Measurements from ENCODE around the gene ZNF804B. TPM values are rescaled to one million over a fixed set of nuclear protein-coding genes. Genes with fewer than 3 reads are reported as not detected.

Gene ZNF804B
- total RNA-seq, 2 experiments from 2014 or later = not detected

DNA sequence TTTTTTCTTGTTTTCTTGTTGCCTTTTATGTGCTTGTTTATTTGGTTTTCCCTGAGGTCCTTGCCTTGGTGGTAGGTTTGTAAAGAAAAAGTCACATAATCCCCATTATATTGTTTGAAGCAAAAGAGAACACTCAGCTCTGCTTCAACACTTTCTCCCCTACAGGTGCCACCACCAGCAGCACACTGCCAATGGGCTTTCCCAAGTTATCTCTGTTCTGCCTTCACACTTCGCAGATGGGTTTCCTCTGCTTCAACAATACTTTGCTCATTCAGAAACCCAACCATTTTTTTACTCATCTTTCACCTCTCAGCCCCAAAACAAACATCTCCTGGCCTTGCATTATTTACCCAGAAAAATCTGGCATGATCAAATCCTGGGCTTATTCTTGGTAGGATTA, 411.1 kb downstream of the ZNF804B start:
- no peaks in the 10 kb centered on the region for H3K4me1 ChIP-seq (ENCODE audit: insufficient read depth, low read length, poor library complexity, severe bottlenecking)
- H3K9me3 ChIP-seq (ENCODE audit: low read length) = no peaks in the 10 kb centered on the region
- H3K4me2 ChIP-seq (ENCODE audit: low read length) = no peak overlapping the region
- ChIA-PET POLR2A (no interaction called here), CTCF (ENCODE audit: unreplicated experiment) (no interaction called here)
- H3K36me3 ChIP-seq (ENCODE audit: insufficient read depth, low read length) = no peaks in the 10 kb centered on the region
- no peaks in the 10 kb centered on the region for H3K79me2 ChIP-seq (ENCODE audit: insufficient read depth, low read depth, low read length)
- no peaks in the 10 kb centered on the region for H4K20me1 ChIP-seq (ENCODE audit: insufficient read depth, low read length)
- no peak overlapping the region for H3K4me3 ChIP-seq (ENCODE audit: low read depth, low read length, poor library complexity, severe bottlenecking)
- H3K9me2 ChIP-seq (ENCODE audit: insufficient read depth, low read length) = no peaks in the 10 kb centered on the region
- intact Hi-C loops (cut with micrococcal nuclease; ENCODE audit: unreplicated experiment) = no loop called here
- BruUV-seq (replicated peaks) = no TSS peak
- H3K27ac ChIP-seq (ENCODE audit: low read depth, low read length, poor library complexity, severe bottlenecking) = no peak overlapping the region
- DNase-seq (ENCODE audit: low spot score) = no peak
- H2AFZ ChIP-seq (ENCODE audit: low read length) = no peak overlapping the region
- TF ChIP-seq, protein P1, sequence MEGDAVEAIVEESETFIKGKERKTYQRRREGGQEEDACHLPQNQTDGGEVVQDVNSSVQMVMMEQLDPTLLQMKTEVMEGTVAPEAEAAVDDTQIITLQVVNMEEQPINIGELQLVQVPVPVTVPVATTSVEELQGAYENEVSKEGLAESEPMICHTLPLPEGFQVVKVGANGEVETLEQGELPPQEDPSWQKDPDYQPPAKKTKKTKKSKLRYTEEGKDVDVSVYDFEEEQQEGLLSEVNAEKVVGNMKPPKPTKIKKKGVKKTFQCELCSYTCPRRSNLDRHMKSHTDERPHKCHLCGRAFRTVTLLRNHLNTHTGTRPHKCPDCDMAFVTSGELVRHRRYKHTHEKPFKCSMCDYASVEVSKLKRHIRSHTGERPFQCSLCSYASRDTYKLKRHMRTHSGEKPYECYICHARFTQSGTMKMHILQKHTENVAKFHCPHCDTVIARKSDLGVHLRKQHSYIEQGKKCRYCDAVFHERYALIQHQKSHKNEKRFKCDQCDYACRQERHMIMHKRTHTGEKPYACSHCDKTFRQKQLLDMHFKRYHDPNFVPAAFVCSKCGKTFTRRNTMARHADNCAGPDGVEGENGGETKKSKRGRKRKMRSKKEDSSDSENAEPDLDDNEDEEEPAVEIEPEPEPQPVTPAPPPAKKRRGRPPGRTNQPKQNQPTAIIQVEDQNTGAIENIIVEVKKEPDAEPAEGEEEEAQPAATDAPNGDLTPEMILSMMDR (conservative IDR thresholded peaks at IDR 0.05; ENCODE audit: low read length) = no peak
- TF ChIP-seq EZH2phosphoT487 (IDR thresholded peaks at IDR 0.05; ENCODE audit: borderline replicate concordance, low read depth, low read length) = no peak

DNA sequence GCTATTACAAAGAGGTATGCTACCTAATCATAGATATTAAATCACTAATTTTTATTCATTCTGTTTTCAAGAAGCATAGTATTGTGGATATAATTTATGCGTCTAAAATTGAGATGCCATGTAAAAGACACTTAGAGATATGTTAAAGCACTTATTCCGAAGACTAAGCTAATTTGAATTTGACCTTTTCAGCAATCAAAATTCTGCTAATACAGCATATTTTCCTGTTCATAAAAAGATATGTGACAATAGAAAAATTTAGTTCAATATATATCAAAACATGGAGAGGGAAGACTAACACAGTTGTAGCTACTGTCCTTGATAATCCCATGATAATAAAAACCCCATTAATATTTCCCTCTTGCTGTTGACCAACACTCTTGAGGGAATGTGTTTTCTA, 422.6 kb downstream of the ZNF804B start:
- POLR2A ChIA-PET = no interaction called here
- H4K20me1 ChIP-seq (ENCODE audit: insufficient read depth, low read length) = no peaks in the 10 kb centered on the region
- no peaks in the 10 kb centered on the region for H3K79me2 ChIP-seq (ENCODE audit: insufficient read depth, low read depth, low read length)
- H3K27ac ChIP-seq (ENCODE audit: low read depth, low read length, poor library complexity, severe bottlenecking) = no peak overlapping the region
- TF ChIP-seq EZH2phosphoT487 (IDR thresholded peaks at IDR 0.05; ENCODE audit: borderline replicate concordance, low read depth, low read length) = no peak
- TF ChIP-seq, protein P1 (conservative IDR thresholded peaks at IDR 0.05; ENCODE audit: low read length) = no peak
- H3K9me2 ChIP-seq (ENCODE audit: insufficient read depth, low read length) = no peaks in the 10 kb centered on the region
- DNase-seq (ENCODE audit: low spot score) = no peak
- H3K36me3 ChIP-seq (ENCODE audit: insufficient read depth, low read length) = no peaks in the 10 kb centered on the region
- H3K9me3 ChIP-seq (ENCODE audit: low read length) = no peaks in the 10 kb centered on the region
- H3K4me2 ChIP-seq (ENCODE audit: low read length) = no peak overlapping the region
- no peak overlapping the region for H3K4me3 ChIP-seq (ENCODE audit: low read depth, low read length, poor library complexity, severe bottlenecking)
- no peaks in the 10 kb centered on the region for H3K4me1 ChIP-seq (ENCODE audit: insufficient read depth, low read length, poor library complexity, severe bottlenecking)
- CTCF ChIA-PET (ENCODE audit: unreplicated experiment) = no interaction called here
- BruUV-seq (replicated peaks) = no TSS peak
- H2AFZ ChIP-seq (ENCODE audit: low read length) = no peak overlapping the region
- intact Hi-C loops (cut with micrococcal nuclease; ENCODE audit: unreplicated experiment) = no loop called here

DNA sequence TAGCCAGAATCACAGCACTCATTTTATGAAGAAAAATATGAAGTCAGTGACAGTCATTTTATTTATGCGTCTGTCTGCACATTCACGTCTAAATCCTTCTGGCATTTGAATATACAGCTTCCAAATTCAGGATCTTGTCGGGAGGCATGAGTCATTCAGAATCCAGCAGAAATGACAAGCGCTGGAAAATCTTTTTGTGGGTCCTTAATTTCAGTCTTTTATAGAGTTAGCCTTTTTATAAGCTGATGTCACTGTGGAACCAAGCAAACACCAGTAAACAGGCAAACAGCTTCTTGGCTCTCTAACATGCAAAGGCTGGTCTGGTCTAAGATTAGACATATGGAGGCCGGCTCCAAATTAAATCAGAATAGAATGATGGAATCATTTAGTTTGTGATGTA, 424.2 kb downstream of the ZNF804B start:
- DNase-seq (ENCODE audit: low spot score) = no peak
- no TSS peak for BruUV-seq (replicated peaks)
- CTCF ChIA-PET (ENCODE audit: unreplicated experiment) = no interaction called here

More for the DNA sequence above, 424.2 kb downstream of the ZNF804B start:
- Histone ChIP-seq H3K36me3 (ENCODE audit: insufficient read depth, low read length) (no peaks in the 10 kb centered on the region), H3K27ac (ENCODE audit: low read depth, low read length, poor library complexity, severe bottlenecking) (no peak overlapping the region), H3K79me2 (ENCODE audit: insufficient read depth, low read depth, low read length) (no peaks in the 10 kb centered on the region), H2AFZ (ENCODE audit: low read length) (no peak overlapping the region), H3K4me3 (ENCODE audit: low read depth, low read length, poor library complexity, severe bottlenecking) (no peak overlapping the region), H3K9me2 (ENCODE audit: insufficient read depth, low read length) (no peaks in the 10 kb centered on the region), H3K9me3 (ENCODE audit: low read length) (no peaks in the 10 kb centered on the region), H4K20me1 (ENCODE audit: insufficient read depth, low read length) (no peaks in the 10 kb centered on the region), H3K4me2 (ENCODE audit: low read length) (no peak overlapping the region), H3K4me1 (ENCODE audit: insufficient read depth, low read length, poor library complexity, severe bottlenecking) (no peaks in the 10 kb centered on the region)
- POLR2A ChIA-PET = interaction anchor here (1.2 kb wide), 1 partner anchor 10 kb away, joined by 3 read pairs; no protein-coding TSS in a partner anchor
- intact Hi-C loops (cut with micrococcal nuclease; ENCODE audit: unreplicated experiment) = no loop called here
- TF ChIP-seq, protein P1 (conservative IDR thresholded peaks at IDR 0.05; ENCODE audit: low read length) = no peak
- no peak for TF ChIP-seq EZH2phosphoT487 (IDR thresholded peaks at IDR 0.05; ENCODE audit: borderline replicate concordance, low read depth, low read length)

Data from OCI-LY7 (cell line).